Astrocyte (in vitro differentiated cells and primary cell): ENCODE measurements around the gene SAG.

ENCODE experiments used
- EZH2 ChIP-seq: IDR thresholded peaks from 2 replicates; pipeline ENCODE4 v1.6.1; 2012; ENCODE audit warnings: mild to moderate bottlenecking, low read length, inconsistent platforms; ENCODE audit not compliant: insufficient read depth
- TF ChIP-seq, protein P1 (sequence below): IDR thresholded peaks from 2 replicates; pipeline ENCODE4 v1.5.1; 2011; ENCODE audit warnings: low read depth, mild to moderate bottlenecking, inconsistent platforms, low read length, moderate library complexity; ENCODE audit not compliant: insufficient read depth

DNA sequence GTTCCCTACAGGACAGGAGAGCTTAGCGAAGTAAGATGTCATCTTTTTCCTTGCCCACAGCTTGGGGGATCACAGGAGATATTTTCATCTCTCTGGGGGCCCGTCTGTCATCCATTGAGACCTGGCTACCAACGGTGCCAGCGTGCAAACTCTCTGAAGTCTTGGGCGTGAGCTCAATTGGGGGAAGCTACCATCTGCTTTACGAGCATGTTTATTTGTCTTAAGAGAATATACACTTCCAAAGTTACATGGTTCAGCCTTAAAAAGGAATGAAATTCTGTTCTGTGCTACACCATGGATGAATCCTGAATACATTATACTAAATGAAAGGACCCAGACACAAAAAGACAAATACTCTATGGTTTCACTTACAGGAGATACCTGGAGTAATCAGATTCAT lies 13.6 kb downstream of the SAG start:
- TF ChIP-seq, protein P1, sequence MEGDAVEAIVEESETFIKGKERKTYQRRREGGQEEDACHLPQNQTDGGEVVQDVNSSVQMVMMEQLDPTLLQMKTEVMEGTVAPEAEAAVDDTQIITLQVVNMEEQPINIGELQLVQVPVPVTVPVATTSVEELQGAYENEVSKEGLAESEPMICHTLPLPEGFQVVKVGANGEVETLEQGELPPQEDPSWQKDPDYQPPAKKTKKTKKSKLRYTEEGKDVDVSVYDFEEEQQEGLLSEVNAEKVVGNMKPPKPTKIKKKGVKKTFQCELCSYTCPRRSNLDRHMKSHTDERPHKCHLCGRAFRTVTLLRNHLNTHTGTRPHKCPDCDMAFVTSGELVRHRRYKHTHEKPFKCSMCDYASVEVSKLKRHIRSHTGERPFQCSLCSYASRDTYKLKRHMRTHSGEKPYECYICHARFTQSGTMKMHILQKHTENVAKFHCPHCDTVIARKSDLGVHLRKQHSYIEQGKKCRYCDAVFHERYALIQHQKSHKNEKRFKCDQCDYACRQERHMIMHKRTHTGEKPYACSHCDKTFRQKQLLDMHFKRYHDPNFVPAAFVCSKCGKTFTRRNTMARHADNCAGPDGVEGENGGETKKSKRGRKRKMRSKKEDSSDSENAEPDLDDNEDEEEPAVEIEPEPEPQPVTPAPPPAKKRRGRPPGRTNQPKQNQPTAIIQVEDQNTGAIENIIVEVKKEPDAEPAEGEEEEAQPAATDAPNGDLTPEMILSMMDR, result no peak
- TF ChIP-seq EZH2, result no peak
